HG02885 (cell line): ENCODE data around the gene LYZL6.

Experiments
- ATAC-seq: cut with Tn5 transposase; IDR thresholded peaks from one replicate; pipeline ENCODE4 v1.9.1; 2021; ENCODE audit warnings: mild to moderate bottlenecking; ENCODE audit not compliant: unreplicated experiment, poor library complexity

Gene LYZL6

DNA sequence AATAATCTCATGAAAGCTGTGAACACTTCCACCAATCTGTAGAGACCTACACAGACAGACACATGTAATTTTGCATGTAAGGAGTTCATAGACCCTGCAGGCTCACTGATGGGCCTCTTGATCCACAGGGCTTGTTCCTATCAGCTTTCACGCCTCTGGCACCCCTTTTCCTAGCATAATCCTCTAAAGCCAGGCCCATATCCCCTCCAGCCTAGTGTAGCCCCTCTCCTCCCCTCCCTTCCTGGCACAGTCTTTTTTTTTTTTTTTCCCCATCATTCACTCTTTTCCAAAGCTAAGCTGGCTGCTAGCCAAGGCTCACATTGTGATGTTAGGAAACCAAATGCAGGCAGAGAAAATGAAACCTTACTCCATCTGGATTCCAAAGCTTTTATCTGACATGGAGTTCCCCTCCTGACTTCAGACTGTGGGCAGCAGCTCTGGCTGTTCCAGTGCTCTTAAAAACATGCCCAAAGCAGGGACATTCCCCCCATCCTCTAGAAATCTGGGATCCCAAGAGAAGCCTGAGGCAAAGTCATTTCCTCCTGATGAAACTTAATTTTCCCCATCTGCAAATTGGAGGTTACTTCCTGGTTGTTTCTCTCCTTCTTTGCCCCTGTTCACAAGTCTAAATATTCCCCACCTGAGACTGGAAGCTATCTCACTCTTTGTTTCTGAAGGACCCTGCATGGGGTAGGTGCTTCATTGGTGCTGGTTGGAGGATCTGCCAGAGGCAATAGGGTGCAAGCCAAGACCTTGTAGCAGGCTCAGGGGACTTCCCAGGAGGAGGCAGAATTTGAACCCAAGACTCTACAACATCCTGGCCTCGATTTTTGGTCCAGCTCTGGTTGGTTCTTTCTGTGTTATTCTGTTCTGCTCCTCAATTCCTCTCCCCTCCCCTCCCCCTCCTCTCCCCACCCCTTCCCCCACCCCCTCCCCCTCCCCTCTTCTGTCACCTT is 53.4 kb downstream of the LYZL6 start:
- ATAC-seq, result no peak

DNA sequence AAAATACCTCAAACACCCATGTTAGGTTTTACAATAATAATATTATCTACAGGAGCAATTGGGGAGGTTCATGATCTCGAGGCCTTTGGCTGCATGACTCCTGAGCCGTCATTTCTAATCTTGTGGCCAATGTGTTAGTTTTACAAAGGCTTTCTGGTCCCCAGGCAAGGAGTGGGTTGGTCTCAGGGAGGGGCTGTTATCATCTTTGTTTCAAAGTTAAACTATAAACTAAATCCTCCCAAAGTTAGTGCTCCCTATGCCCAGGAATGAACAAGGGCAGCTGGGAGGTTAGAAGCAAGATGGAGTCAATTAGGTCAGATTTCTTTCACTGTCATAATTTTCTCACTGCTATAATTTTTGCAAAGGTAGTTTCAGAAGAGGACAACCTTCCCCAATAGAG is 54.3 kb downstream of the LYZL6 start:
- no peak for ATAC-seq
